NT2/D1 (cell line): Measurements from ENCODE around the gene GLT8D1.
"Not testable (repeated sequence)": the region's sequence is repeated elsewhere in the genome, so short reads cannot be mapped to it uniquely, and the experiment has no call there.

ENCODE experiments used
- DNase-seq: peaks from one replicate; pipeline ENCODE4 v3.0.0-alpha.2; 2011; ENCODE audit warnings: low read depth, low spot score
- H3K27me3 ChIP-seq: 2 replicates; pipeline ENCODE4 v1.6.0; 2011; ENCODE audit warnings: mild to moderate bottlenecking; ENCODE audit not compliant: insufficient read length, insufficient read depth
- H3K36me3 ChIP-seq: 2 replicates; pipeline ENCODE4 v1.6.1; 2011; ENCODE audit warnings: mild to moderate bottlenecking, low read length, mixed read lengths; ENCODE audit not compliant: insufficient read depth, insufficient read length
- H3K4me1 ChIP-seq: 2 replicates; pipeline ENCODE4 v1.5.1; 2011; ENCODE audit not compliant: insufficient read depth, insufficient read length
- H3K4me3 ChIP-seq: 2 replicates; pipeline ENCODE4 v1.5.1; 2011; ENCODE audit warnings: low read depth; ENCODE audit not compliant: insufficient read length
- H3K9ac ChIP-seq: 2 replicates; pipeline ENCODE4 v1.6.0; 2011; ENCODE audit warnings: low read depth; ENCODE audit not compliant: insufficient read length
- H3K9me3 ChIP-seq: 2 replicates; pipeline ENCODE4 v1.5.1; 2011; ENCODE audit warnings: mild to moderate bottlenecking, low read length; ENCODE audit not compliant: insufficient read depth
- SUZ12 ChIP-seq: IDR thresholded peaks from 2 replicates; pipeline ENCODE4 v1.6.1; 2011; ENCODE audit not compliant: insufficient read length, insufficient read depth; ENCODE audit errors: extremely low read depth
- YY1 ChIP-seq: IDR thresholded peaks from 2 replicates; pipeline ENCODE4 v1.6.1; 2011; ENCODE audit not compliant: insufficient read length, insufficient read depth
- ZNF274 ChIP-seq: IDR thresholded peaks from 2 replicates; pipeline ENCODE4 v1.6.1; 2011; ENCODE audit warnings: mild to moderate bottlenecking, low read depth, low read length

Gene GLT8D1

GRCh38 chr3:52739730-52740129 lies 34.1 kb upstream of the GLT8D1 start:
- H3K36me3 ChIP-seq, result peaks cover 88% of the 10 kb centered on the region
- DNase-seq, result no peak
- H3K9ac ChIP-seq, result no peak overlapping the region
- H3K4me1 ChIP-seq, result no peaks in the 10 kb centered on the region
- no peak overlapping the region for H3K4me3 ChIP-seq
- H3K9me3 ChIP-seq, result peaks cover 9% of the 10 kb centered on the region; the same call in 1 of the 2 replicates
- TF ChIP-seq YY1 (no peak), SUZ12 (no peak), ZNF274 (no peak)
- no peaks in the 10 kb centered on the region for H3K27me3 ChIP-seq

- no peak for DNase-seq
- Histone ChIP-seq H3K27me3 (no peaks in the 10 kb centered on the region), H3K36me3 (peaks cover 74% of the 10 kb centered on the region), H3K4me1 (no peaks in the 10 kb centered on the region), H3K9ac (no peak overlapping the region), H3K9me3 (peaks cover 38% of the 10 kb centered on the region), H3K4me3 (no peak overlapping the region)
- TF ChIP-seq ZNF274, result peak; percentile 54
- TF ChIP-seq YY1, result no peak
Measured at GRCh38 chr3:52733256-52733891, 27.8 kb upstream of the GLT8D1 start.

- Histone ChIP-seq H3K4me3 (no peak overlapping the region), H3K9ac (no peak overlapping the region), H3K9me3 (peaks cover 38% of the 10 kb centered on the region), H3K27me3 (no peaks in the 10 kb centered on the region), H3K4me1 (no peaks in the 10 kb centered on the region), H3K36me3 (peaks cover 60% of the 10 kb centered on the region)
- no peak for DNase-seq
- no peak for TF ChIP-seq ZNF274
- no peak for TF ChIP-seq SUZ12
- no peak for TF ChIP-seq YY1
Measured at GRCh38 chr3:52731590-52731989, 26.0 kb upstream of the GLT8D1 start.

DNA sequence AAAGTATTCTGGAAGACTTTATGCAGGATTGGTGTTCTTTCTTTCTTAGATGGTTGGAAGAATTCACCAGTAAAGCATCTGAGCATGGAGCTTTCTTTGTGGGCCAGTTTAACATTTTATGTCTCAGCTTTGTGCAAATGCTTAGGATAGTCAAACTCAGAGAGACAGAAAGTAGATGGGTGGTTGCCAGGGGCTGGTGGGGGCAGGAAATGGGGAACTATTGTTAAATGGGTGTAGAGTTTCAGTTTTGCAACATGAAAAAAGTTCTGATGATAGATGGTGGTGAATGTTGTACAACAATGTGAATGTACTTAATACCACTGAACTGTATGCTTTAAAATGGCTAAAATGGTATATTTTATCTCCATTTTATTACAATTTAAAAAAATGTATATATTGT lies 25.1 kb upstream of the GLT8D1 start:
- Histone ChIP-seq H3K9ac (no peak overlapping the region), H3K9me3 (peaks cover 37% of the 10 kb centered on the region), H3K27me3 (no peaks in the 10 kb centered on the region), H3K4me1 (no peaks in the 10 kb centered on the region), H3K4me3 (no peak overlapping the region), H3K36me3 (peaks cover 51% of the 10 kb centered on the region)
- TF ChIP-seq ZNF274 (no peak), SUZ12 (no peak), YY1 (no peak)
- no peak for DNase-seq

DNA sequence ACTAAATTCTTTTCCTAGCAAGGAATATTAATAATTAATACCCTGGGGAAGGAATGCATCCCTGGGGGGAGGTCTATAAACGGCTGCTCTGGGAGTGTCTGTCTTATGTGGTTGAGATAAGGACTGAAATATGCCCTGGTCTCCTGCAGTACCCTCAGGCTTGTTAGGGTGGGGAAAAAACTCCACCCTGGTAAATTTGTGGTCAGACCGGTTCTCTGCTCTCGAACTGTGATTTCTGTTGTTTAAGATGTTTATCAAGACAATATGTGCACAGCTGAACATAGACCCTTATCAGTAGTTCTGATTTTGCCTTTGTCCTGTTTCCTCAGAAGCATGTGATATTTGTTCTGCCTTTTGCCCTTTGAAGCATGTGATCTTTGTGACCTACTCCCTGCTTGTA lies 23.2 kb upstream of the GLT8D1 start:
- H3K9me3 ChIP-seq, result peaks cover 23% of the 10 kb centered on the region
- not testable (repeated sequence) for H3K27me3 ChIP-seq, H3K4me3 ChIP-seq, DNase-seq, H3K4me1 ChIP-seq, H3K9ac ChIP-seq
- peaks cover 38% of the 10 kb centered on the region for H3K36me3 ChIP-seq

DNA sequence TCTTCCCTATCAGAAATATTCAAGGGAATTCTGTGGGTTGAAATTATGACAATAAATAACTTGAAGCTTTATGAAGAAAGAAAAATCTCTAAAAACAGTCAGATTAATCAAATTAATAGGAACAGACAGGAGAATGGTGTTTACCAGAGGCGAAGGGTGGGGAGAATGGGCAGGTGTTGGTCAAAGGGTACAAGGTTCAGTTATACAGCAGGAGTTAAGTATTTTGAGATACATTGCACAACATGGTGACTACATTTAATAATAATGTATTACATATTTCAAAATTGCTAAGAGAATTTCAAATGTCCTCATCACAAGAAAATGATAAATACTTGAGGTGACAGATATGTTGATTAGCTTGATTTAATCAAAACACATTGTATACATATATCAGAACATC lies 18.9 kb upstream of the GLT8D1 start:
- no peak overlapping the region for H3K4me3 ChIP-seq
- H3K36me3 ChIP-seq, result peaks cover 8% of the 10 kb centered on the region
- TF ChIP-seq ZNF274, result no peak
- no peak for TF ChIP-seq SUZ12
- no peak for TF ChIP-seq YY1
- H3K27me3 ChIP-seq, result no peaks in the 10 kb centered on the region
- H3K9me3 ChIP-seq, result no peaks in the 10 kb centered on the region
- H3K4me1 ChIP-seq, result no peaks in the 10 kb centered on the region
- H3K9ac ChIP-seq, result no peak overlapping the region
- DNase-seq, result no peak

GRCh38 chr3:52723935-52724334 lies 18.3 kb upstream of the GLT8D1 start:
- Histone ChIP-seq H3K36me3 (peaks cover 8% of the 10 kb centered on the region), H3K9ac (no peak overlapping the region), H3K4me3 (no peak overlapping the region), H3K9me3 (no peaks in the 10 kb centered on the region), H3K27me3 (no peaks in the 10 kb centered on the region), H3K4me1 (no peaks in the 10 kb centered on the region)
- DNase-seq, result no peak
- TF ChIP-seq SUZ12 (no peak), YY1 (no peak), ZNF274 (no peak)

DNA sequence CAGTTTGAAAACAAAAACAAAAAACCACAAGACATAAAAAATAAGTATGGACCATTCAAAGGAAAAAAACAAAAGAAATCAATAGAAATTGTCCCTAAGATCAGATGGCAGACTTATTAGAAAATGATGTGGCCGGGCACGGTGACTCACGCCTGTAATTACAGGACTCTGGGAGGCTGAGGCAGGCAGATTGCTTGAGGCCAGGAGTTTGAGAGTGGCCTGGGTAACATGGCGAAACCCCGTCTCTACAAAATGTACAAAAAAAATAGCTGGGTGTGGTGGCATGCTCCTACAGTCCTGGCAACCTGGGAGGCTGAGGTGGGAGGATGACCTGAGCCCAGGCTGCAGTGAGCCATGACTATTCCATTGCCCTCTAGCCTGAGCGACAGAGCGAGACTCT lies 16.9 kb upstream of the GLT8D1 start:
- Histone ChIP-seq H3K9me3 (no peaks in the 10 kb centered on the region), H3K4me1 (no peaks in the 10 kb centered on the region), H3K36me3 (peaks cover 12% of the 10 kb centered on the region), H3K4me3 (no peak overlapping the region), H3K27me3 (no peaks in the 10 kb centered on the region), H3K9ac (no peak overlapping the region)
- no peak for TF ChIP-seq ZNF274
- TF ChIP-seq SUZ12, result no peak
- no peak for TF ChIP-seq YY1
- DNase-seq, result no peak
